ENCODE data around the gene MAPK10. TPM values are rescaled to one million over a fixed set of nuclear protein-coding genes. Genes with fewer than 3 reads are reported as not detected.

MAPK10 gene
- total RNA-seq, 1 experiment from 2014 or later: 4.7 TPM

DNA sequence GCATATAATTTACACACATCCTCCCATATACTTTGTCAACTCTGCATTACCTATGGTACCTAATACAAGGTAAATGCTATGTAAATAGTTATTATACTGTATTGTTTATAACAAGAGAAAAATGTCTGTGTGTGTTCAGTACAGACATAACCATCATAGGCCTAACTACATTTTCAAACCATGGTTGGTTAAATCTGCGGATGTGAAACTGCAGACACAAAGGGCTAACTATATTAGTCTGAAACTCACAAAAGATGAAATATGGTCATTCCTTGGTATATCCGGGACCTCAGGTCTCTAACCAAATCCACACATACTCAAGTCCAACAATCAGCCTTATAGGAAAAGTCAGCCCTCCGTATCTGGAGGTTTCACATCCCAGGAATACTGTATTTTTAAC is 13.5 kb downstream of the MAPK10 start:
- Histone ChIP-seq H3T11ph (ENCODE audit: low read length) (no peak overlapping the region), H3K4ac (ENCODE audit: low read depth, low read length) (no peak overlapping the region), H2BK15ac (ENCODE audit: low read depth, low read length) (no peak overlapping the region), H3K14ac (ENCODE audit: insufficient read depth, low read length) (no peak overlapping the region), H2BK20ac (ENCODE audit: low read depth, low read length, poor library complexity, severe bottlenecking) (no peak overlapping the region), H4K91ac (ENCODE audit: insufficient read length, low read depth, low read length) (no peak overlapping the region), H3K4me1 (ENCODE audit: insufficient read depth, low read length) (no peaks in the 10 kb centered on the region), H3K79me1 (ENCODE audit: insufficient read depth, low read depth, low read length, poor library complexity, severe bottlenecking) (no peaks in the 10 kb centered on the region), H3K9me3 (ENCODE audit: control insufficient read depth, low read depth, low read length) (no peaks in the 10 kb centered on the region), H3K79me2 (ENCODE audit: insufficient read depth, low read length) (no peaks in the 10 kb centered on the region), H2AFZ (ENCODE audit: low read length) (no peak overlapping the region), H3K23me2 (ENCODE audit: insufficient read length, low read depth, low read length, poor library complexity, severe bottlenecking) (no peaks in the 10 kb centered on the region), H3K18ac (ENCODE audit: insufficient read length, low read depth, low read length) (no peak overlapping the region), H3K56ac (ENCODE audit: insufficient read length, low read depth, low read length) (no peak overlapping the region), H2AK5ac (ENCODE audit: insufficient read length, low read length) (no peak overlapping the region), H4K8ac (replicated peaks; ENCODE audit: insufficient read length, low read depth, low read length) (no peak overlapping the region), H3K27ac (ENCODE audit: insufficient read length, low read depth, low read length) (no peak overlapping the region), H4K5ac (ENCODE audit: insufficient read length, low read depth, low read length) (no peak overlapping the region), H3K4me2 (ENCODE audit: insufficient read depth, insufficient read length, low read length) (no peak overlapping the region), H3K9ac (ENCODE audit: extremely low read depth, insufficient read length, low read length) (no peak overlapping the region), H4K20me1 (ENCODE audit: control insufficient read depth, insufficient read depth, insufficient read length) (no peaks in the 10 kb centered on the region), H3K23ac (ENCODE audit: insufficient read length, low read depth, low read length) (no peak overlapping the region), H2BK120ac (ENCODE audit: low read depth, low read length, poor library complexity, severe bottlenecking) (no peak overlapping the region), H2BK5ac (ENCODE audit: insufficient read length, low read length) (no peak overlapping the region), H3K27me3 (ENCODE audit: insufficient read depth, low read length) (no peaks in the 10 kb centered on the region), H2BK12ac (ENCODE audit: insufficient read length, low read depth, low read length) (no peak overlapping the region)
- Mint-ChIP-seq H3K27me3 (ENCODE audit: low read depth) (no peaks in the 10 kb centered on the region), H3K4me1 (peaks cover 16 to 20% of the 10 kb centered on the region in 2 experiments), H3K9me3 (no peaks in the 10 kb centered on the region; a peak in 1 of 5 replicates), H3K4me3 (no peak overlapping the region), H3K36me3 (ENCODE audit: insufficient read depth in 1 of 3, low read depth in 3 of 3) (peaks cover 0 to 4% (median 0%) of the 10 kb centered on the region in 3 experiments; a peak in 1 of 7 replicates), H3K27ac (no peak overlapping the region)
- WGBS (ENCODE audit: extremely low coverage, insufficient read length, low lambda C conversion rate): no CpG with 5 or more reads among the region's 3 CpGs
- DNase-seq: no peak
- TF ChIP-seq, protein P1, sequence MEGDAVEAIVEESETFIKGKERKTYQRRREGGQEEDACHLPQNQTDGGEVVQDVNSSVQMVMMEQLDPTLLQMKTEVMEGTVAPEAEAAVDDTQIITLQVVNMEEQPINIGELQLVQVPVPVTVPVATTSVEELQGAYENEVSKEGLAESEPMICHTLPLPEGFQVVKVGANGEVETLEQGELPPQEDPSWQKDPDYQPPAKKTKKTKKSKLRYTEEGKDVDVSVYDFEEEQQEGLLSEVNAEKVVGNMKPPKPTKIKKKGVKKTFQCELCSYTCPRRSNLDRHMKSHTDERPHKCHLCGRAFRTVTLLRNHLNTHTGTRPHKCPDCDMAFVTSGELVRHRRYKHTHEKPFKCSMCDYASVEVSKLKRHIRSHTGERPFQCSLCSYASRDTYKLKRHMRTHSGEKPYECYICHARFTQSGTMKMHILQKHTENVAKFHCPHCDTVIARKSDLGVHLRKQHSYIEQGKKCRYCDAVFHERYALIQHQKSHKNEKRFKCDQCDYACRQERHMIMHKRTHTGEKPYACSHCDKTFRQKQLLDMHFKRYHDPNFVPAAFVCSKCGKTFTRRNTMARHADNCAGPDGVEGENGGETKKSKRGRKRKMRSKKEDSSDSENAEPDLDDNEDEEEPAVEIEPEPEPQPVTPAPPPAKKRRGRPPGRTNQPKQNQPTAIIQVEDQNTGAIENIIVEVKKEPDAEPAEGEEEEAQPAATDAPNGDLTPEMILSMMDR (conservative IDR thresholded peaks at IDR 0.05): no peak
